ENCODE results near the gene PSME2.
A peak's percentile ranks its signal among the peaks of the same experiment; 100 is the strongest.

Gene PSME2

GRCh38 chr14:24132976-24133375 is 13.4 kb downstream of the PSME2 start:
- Histone ChIP-seq H3K27ac (ENCODE audit: extremely low read depth, low read depth, low read length) (no peak overlapping the region), H3K36me3 (ENCODE audit: control insufficient read depth in 2 of 2, insufficient read depth in 1 of 2, low read length in 2 of 2) (peaks cover 0 to 9% of the 10 kb centered on the region in 2 experiments; a peak in 1 of 3 replicates), H3K9me3 (ENCODE audit: control insufficient read depth, insufficient read depth, low read depth, low read length) (no peaks in the 10 kb centered on the region), H3K4me1 (ENCODE audit: control insufficient read depth, insufficient read depth, low read length) (no peaks in the 10 kb centered on the region; the same call in 1 of the 2 replicates), H3K4me3 (ENCODE audit: low read depth, low read length) (no peak overlapping the region)
- ChIA-PET POLR2A (interaction anchor here (0.9 to 1.2 kb wide), 3 partner anchors 14 to 39 kb away, joined by 3 to 5 read pairs (median 4); partner anchors contain the start of genes PCK2, PSME2 and RNF31), CTCF (interaction anchor here (0.7 to 1.0 kb wide), 2 partner anchors 9 to 24 kb away, joined by 3 to 5 read pairs; partner anchors contain the start of gene EMC9)
- TF ChIP-seq ZNF514 (tag by site-specific recombination; IDR thresholded peaks at IDR 0.05): no peak
- TF ChIP-seq ZBTB17 (tag by site-specific recombination; IDR thresholded peaks at IDR 0.05): peak; percentile 74

GRCh38 chr14:24132061-24132685 is 14.2 kb downstream of the PSME2 start:
- peaks cover 0 to under 1% of the 10 kb centered on the region in 2 experiments; a peak in 1 of 3 replicates for H3K36me3 ChIP-seq (ENCODE audit: control insufficient read depth in 2 of 2, insufficient read depth in 1 of 2, low read length in 2 of 2)
- no peaks in the 10 kb centered on the region for H3K9me3 ChIP-seq (ENCODE audit: control insufficient read depth, insufficient read depth, low read depth, low read length)
- CTCF ChIA-PET: interaction anchor here (1.0 kb wide), 1 partner anchor 23 kb away, joined by 5 read pairs; no protein-coding TSS in a partner anchor
- no peaks in the 10 kb centered on the region; the same call in 1 of the 2 replicates for H3K4me1 ChIP-seq (ENCODE audit: control insufficient read depth, insufficient read depth, low read length)
- H3K4me3 ChIP-seq (ENCODE audit: low read depth, low read length): no peak overlapping the region
- H3K27ac ChIP-seq (ENCODE audit: extremely low read depth, low read depth, low read length): no peak overlapping the region
- POLR2A ChIA-PET: interaction anchor here (0.9 kb wide), 1 partner anchor 38 kb away, joined by 3 read pairs; the partner anchor contains the start of gene PCK2
- TF ChIP-seq ZNF654 (tag by site-specific recombination; IDR thresholded peaks at IDR 0.05; ENCODE audit: low read depth) (no peak), ZNF341 (tag by site-specific recombination; IDR thresholded peaks at IDR 0.05; ENCODE audit: low read depth) (no peak), KLF9 (tag by site-specific recombination; IDR thresholded peaks at IDR 0.05; ENCODE audit: low read depth) (no peak), ZNF501 (tag by site-specific recombination; IDR thresholded peaks at IDR 0.05) (no peak), ZNF362 (tag by site-specific recombination; IDR thresholded peaks at IDR 0.05) (no peak), OSR2 (tag by site-specific recombination; IDR thresholded peaks at IDR 0.05) (no peak), ZNF664 (tag by site-specific recombination; IDR thresholded peaks at IDR 0.05) (no peak), ZBTB20 (tag by site-specific recombination; IDR thresholded peaks at IDR 0.05) (no peak), ZNF639 (tag by site-specific recombination; IDR thresholded peaks at IDR 0.05) (no peak), TSHZ1 (tag by site-specific recombination; IDR thresholded peaks at IDR 0.05; ENCODE audit: borderline replicate concordance) (no peak), KLF8 (tag by site-specific recombination; IDR thresholded peaks at IDR 0.05) (no peak), ZNF2 (tag by site-specific recombination; IDR thresholded peaks at IDR 0.05) (no peak), ZSCAN16 (tag by site-specific recombination; IDR thresholded peaks at IDR 0.05) (no peak), TCF7L2 (IDR thresholded peaks at IDR 0.05; ENCODE audit: borderline replicate concordance, low read depth, low read length) (no peak), FEZF1 (tag by site-specific recombination; IDR thresholded peaks at IDR 0.05) (no peak), ZNF16 (tag by site-specific recombination; IDR thresholded peaks at IDR 0.05; ENCODE audit: low read depth) (no peak), ATF2 (tag by site-specific recombination; IDR thresholded peaks at IDR 0.05; ENCODE audit: low read depth) (no peak), ZFP3 (tag by site-specific recombination; IDR thresholded peaks at IDR 0.05; ENCODE audit: low read depth) (no peak), ZNF626 (tag by site-specific recombination; IDR thresholded peaks at IDR 0.05) (no peak), ZBTB11 (tag by site-specific recombination; conservative IDR thresholded peaks at IDR 0.05; ENCODE audit: low read depth) (no peak)
